Activated CD4-positive, alpha-beta memory T cell treated with anti-CD3 and anti-CD28 coated beads for 36 hours (primary cell): Measurements from ENCODE around the gene TNFAIP8. TPM values are rescaled to one million over a fixed set of nuclear protein-coding genes. Genes with fewer than 3 reads are reported as not detected.

ENCODE experiments used
- CTCF ChIA-PET: fragments of 350-600 bp; sonication (Branson Sonifier 250); formaldehyde crosslinking; loops from one replicate; lab custom pipeline; 2021; ENCODE audit warnings: antibody characterized with exemption, inconsistent platforms; lab: Charles Lee
- POLR2A ChIA-PET: fragments of 350-600 bp; sonication (Branson Sonifier 250); formaldehyde crosslinking; loops from one replicate; lab custom pipeline; 2021; ENCODE audit warnings: antibody characterized with exemption; lab: Charles Lee
- DNase-seq: peaks from one replicate; pipeline ENCODE4 v3.0.0-alpha.2; 2020
- H3K27ac Mint-ChIP-seq: one replicate; pipeline ENCODE4 v1.8.0; 2021; ENCODE audit warnings: mixed read lengths
- H3K27me3 Mint-ChIP-seq: one replicate; pipeline ENCODE4 v1.8.0; 2021; ENCODE audit warnings: mixed read lengths
- H3K36me3 Mint-ChIP-seq: one replicate; pipeline ENCODE4 v1.8.0; 2021; ENCODE audit warnings: mixed read lengths
- H3K4me1 Mint-ChIP-seq: one replicate; pipeline ENCODE4 v1.8.0; 2021; ENCODE audit warnings: low read depth, mixed read lengths
- H3K4me3 Mint-ChIP-seq: one replicate; pipeline ENCODE4 v1.8.0; 2021; ENCODE audit warnings: mild to moderate bottlenecking, mixed read lengths
- H3K9me3 Mint-ChIP-seq: one replicate; pipeline ENCODE4 v1.8.0; 2021; ENCODE audit warnings: mixed read lengths
- intact Hi-C: fragments of 100-400 bp; cut with micrococcal nuclease; formaldehyde crosslinking; loops from one replicate; pipeline ENCODE4 v1.15.1; 2023
- total RNA-seq, 2 experiments: library from RNA; stranded (reverse); gene quantifications; one replicate each; pipeline ENCODE4 v1.2.3, GENCODE V29; 2021

Gene TNFAIP8
- total RNA-seq, 2 experiments from 2014 or later = 153 to 159 TPM

DNA sequence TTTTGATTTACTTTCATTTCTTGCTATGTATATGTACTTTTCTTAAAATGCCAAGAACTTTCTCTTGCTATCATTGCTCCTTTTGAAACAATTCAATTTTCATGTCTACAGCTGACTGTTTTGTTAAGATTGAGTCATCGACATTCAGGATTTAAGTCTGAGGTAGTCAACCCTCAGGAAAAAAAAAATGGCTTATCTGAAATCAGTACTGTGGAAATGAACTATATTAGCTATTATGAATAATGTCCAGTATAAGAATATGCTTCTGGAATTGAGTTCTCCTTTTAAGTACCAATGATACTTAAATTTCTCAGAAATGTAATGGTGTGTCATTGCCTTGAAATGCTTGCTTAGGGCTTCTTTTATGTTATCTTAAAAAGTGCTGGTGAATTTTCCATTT, 37.9 kb downstream of the TNFAIP8 start:
- ChIA-PET POLR2A (interaction anchor here (0.6 to 1.3 kb wide), 10 partner anchors 13 to 126 kb away, joined by 3 to 7 read pairs (median 4); no protein-coding TSS in a partner anchor), CTCF (interaction anchor here (0.7 to 2.8 kb wide), 3 partner anchors 18 to 406 kb away, joined by 4 to 8 read pairs (median 6); partner anchors contain the start of gene DTWD2)
- Mint-ChIP-seq H3K4me1 (peaks cover 92% of the 10 kb centered on the region), H3K9me3 (no peaks in the 10 kb centered on the region), H3K27ac (peak overlapping the region; percentile 83), H3K27me3 (no peaks in the 10 kb centered on the region), H3K36me3 (peaks cover 65% of the 10 kb centered on the region), H3K4me3 (peak overlapping the region; percentile 41)
- DNase-seq = no peak
- intact Hi-C loops = loop anchor here (1.0 kb wide), 1 partner anchor 9 kb away; no protein-coding TSS in a partner anchor

DNA sequence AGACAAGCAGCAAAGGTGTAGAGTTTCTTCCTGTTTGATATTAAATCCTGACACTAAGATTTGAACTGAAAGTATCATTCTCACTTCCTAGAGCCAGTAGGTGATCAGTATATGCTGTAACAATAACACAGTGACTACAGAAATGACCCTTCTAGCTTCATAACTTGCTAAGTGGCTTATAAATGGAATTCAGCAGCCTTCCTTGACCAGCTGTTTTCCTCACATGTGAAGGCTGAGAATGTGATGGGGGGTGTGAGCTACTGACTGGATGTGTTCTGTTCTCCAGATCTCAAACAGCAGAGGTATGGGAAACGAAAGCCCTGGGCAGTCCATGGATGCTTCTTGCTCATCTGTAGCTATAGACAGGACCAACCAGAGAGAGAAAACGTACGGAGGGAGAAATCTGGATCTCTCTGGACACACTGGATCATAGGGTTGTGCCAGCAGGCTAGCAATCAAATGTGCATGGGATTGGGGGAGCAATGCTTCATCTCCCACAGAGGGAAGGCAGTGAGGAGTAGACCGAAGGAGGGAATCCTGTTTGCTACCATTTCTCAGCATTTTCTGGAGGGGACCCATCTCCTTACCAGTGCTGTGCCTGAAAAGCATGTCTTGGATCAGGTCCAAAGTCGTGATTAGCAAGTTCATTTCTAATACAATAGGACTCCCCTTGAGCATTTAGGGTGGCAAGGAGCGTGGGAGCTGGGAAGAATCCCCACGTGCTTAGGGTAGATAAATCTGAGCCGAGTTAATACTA, 39.4 kb downstream of the TNFAIP8 start:
- ChIA-PET CTCF (interaction anchor here (0.6 to 2.8 kb wide), 3 partner anchors 16 to 407 kb away, joined by 3 to 8 read pairs (median 6); partner anchors contain the start of gene DTWD2), POLR2A (interaction anchor here (0.9 to 1.7 kb wide), 8 partner anchors 14 to 317 kb away, joined by 3 to 5 read pairs (median 4); no protein-coding TSS in a partner anchor)
- no peak for DNase-seq
- H3K27ac Mint-ChIP-seq = peak overlapping the region; percentile 90
- no peaks in the 10 kb centered on the region for H3K27me3 Mint-ChIP-seq
- peak overlapping the region; percentile 43 for H3K4me3 Mint-ChIP-seq
- peaks cover 92% of the 10 kb centered on the region for H3K4me1 Mint-ChIP-seq
- H3K36me3 Mint-ChIP-seq = peaks cover 53% of the 10 kb centered on the region
- H3K9me3 Mint-ChIP-seq = no peaks in the 10 kb centered on the region
- intact Hi-C loops = no loop called here

- H3K27me3 Mint-ChIP-seq = no peaks in the 10 kb centered on the region
- intact Hi-C loops = loop anchor here (2.0 kb wide), 2 partner anchors 81 to 127 kb away; no protein-coding TSS in a partner anchor
- H3K4me1 Mint-ChIP-seq = peaks cover 90% of the 10 kb centered on the region
- H3K27ac Mint-ChIP-seq = peak overlapping the region; percentile 90
- peaks cover 49% of the 10 kb centered on the region for H3K36me3 Mint-ChIP-seq
- H3K4me3 Mint-ChIP-seq = peak overlapping the region; percentile 33
- POLR2A ChIA-PET = interaction anchor here (0.7 to 1.7 kb wide), 6 partner anchors 15 to 318 kb away, joined by 3 to 5 read pairs (median 3); partner anchors contain the start of gene TNFAIP8
- no peak for DNase-seq
- no peaks in the 10 kb centered on the region for H3K9me3 Mint-ChIP-seq
- CTCF ChIA-PET = no interaction called here
Observed at GRCh38 chr5:119396030-119396664, 40.3 kb downstream of the TNFAIP8 start.

- H3K36me3 Mint-ChIP-seq = peaks cover 39% of the 10 kb centered on the region
- CTCF ChIA-PET = interaction anchor here (1.3 to 6.2 kb wide), 3 partner anchors 15 to 410 kb away, joined by 3 to 49 read pairs (median 11); partner anchors contain the start of gene DTWD2
Observed at GRCh38 chr5:119397518-119398380, 41.9 kb downstream of the TNFAIP8 start.

GRCh38 chr5:119398727-119399466, 43.1 kb downstream of the TNFAIP8 start:
- Mint-ChIP-seq H3K4me3 (no peak overlapping the region), H3K27me3 (no peaks in the 10 kb centered on the region), H3K9me3 (no peaks in the 10 kb centered on the region), H3K4me1 (peaks cover 72% of the 10 kb centered on the region), H3K36me3 (peaks cover 28% of the 10 kb centered on the region), H3K27ac (peak overlapping the region; percentile 90)
- POLR2A ChIA-PET = interaction anchor here (1.1 to 1.6 kb wide), 2 partner anchors 55 to 124 kb away, joined by 4 read pairs; no protein-coding TSS in a partner anchor
- no peak for DNase-seq
- CTCF ChIA-PET = interaction anchor here (2.3 to 6.2 kb wide), 2 partner anchors 13 to 411 kb away, joined by 11 to 49 read pairs; partner anchors contain the start of gene DTWD2
- intact Hi-C loops = no loop called here

More at GRCh38 chr5:119397518-119398380, 41.9 kb downstream of the TNFAIP8 start:
- Mint-ChIP-seq H3K4me3 (peak overlapping the region; percentile 39), H3K9me3 (no peaks in the 10 kb centered on the region), H3K27me3 (no peaks in the 10 kb centered on the region), H3K4me1 (peaks cover 84% of the 10 kb centered on the region), H3K27ac (peak overlapping the region; percentile 90)
- intact Hi-C loops = loop anchor here (1.0 to 2.0 kb wide), 14 partner anchors 13 to 366 kb away; no protein-coding TSS in a partner anchor
- POLR2A ChIA-PET = interaction anchor here (1.1 to 1.6 kb wide), 2 partner anchors 54 to 123 kb away, joined by 4 read pairs; no protein-coding TSS in a partner anchor
- DNase-seq = peak; percentile 50

GRCh38 chr5:119400245-119400644, 44.4 kb downstream of the TNFAIP8 start:
- intact Hi-C loops = no loop called here
- CTCF ChIA-PET = interaction anchor here (1.0 to 6.2 kb wide), 4 partner anchors 12 to 412 kb away, joined by 3 to 49 read pairs (median 6); partner anchors contain the start of gene DTWD2
- peak; percentile 49 for DNase-seq
- Mint-ChIP-seq H3K36me3 (peaks cover 18% of the 10 kb centered on the region), H3K27me3 (no peaks in the 10 kb centered on the region), H3K4me1 (peaks cover 65% of the 10 kb centered on the region), H3K4me3 (no peak overlapping the region), H3K27ac (no peak overlapping the region), H3K9me3 (no peaks in the 10 kb centered on the region)
- POLR2A ChIA-PET = interaction anchor here (1.1 kb wide), 1 partner anchor 100 kb away, joined by 3 read pairs; no protein-coding TSS in a partner anchor

- no peak overlapping the region for H3K4me3 Mint-ChIP-seq
Observed at GRCh38 chr5:119402081-119402480, 46.3 kb downstream of the TNFAIP8 start.

GRCh38 chr5:119402555-119402954, 46.7 kb downstream of the TNFAIP8 start:
- intact Hi-C loops = no loop called here
- Mint-ChIP-seq H3K36me3 (peaks cover 2% of the 10 kb centered on the region), H3K27me3 (no peaks in the 10 kb centered on the region), H3K4me3 (no peak overlapping the region), H3K9me3 (no peaks in the 10 kb centered on the region), H3K27ac (no peak overlapping the region), H3K4me1 (peaks cover 44% of the 10 kb centered on the region)
- ChIA-PET CTCF (interaction anchor here (1.0 to 6.2 kb wide), 2 partner anchors 10 to 68 kb away, joined by 3 to 49 read pairs; no protein-coding TSS in a partner anchor), POLR2A (no interaction called here)
- DNase-seq = no peak

More at GRCh38 chr5:119402081-119402480, 46.3 kb downstream of the TNFAIP8 start:
- peaks cover 5% of the 10 kb centered on the region for H3K36me3 Mint-ChIP-seq
- H3K4me1 Mint-ChIP-seq = peaks cover 48% of the 10 kb centered on the region
- ChIA-PET POLR2A (no interaction called here), CTCF (interaction anchor here (1.0 to 6.2 kb wide), 3 partner anchors 10 to 134 kb away, joined by 3 to 49 read pairs (median 6); no protein-coding TSS in a partner anchor)
- no peaks in the 10 kb centered on the region for H3K27me3 Mint-ChIP-seq
- H3K9me3 Mint-ChIP-seq = no peaks in the 10 kb centered on the region
- no peak overlapping the region for H3K27ac Mint-ChIP-seq
- no peak for DNase-seq
- intact Hi-C loops = no loop called here

- no peaks in the 10 kb centered on the region for H3K27me3 Mint-ChIP-seq
- no peaks in the 10 kb centered on the region for H3K9me3 Mint-ChIP-seq
- POLR2A ChIA-PET = no interaction called here
- intact Hi-C loops = no loop called here
- no peaks in the 10 kb centered on the region for H3K36me3 Mint-ChIP-seq
- CTCF ChIA-PET = interaction anchor here (0.9 to 6.2 kb wide), 2 partner anchors 8 to 31 kb away, joined by 3 to 49 read pairs; no protein-coding TSS in a partner anchor
- H3K27ac Mint-ChIP-seq = no peak overlapping the region
- no peak overlapping the region for H3K4me3 Mint-ChIP-seq
- H3K4me1 Mint-ChIP-seq = peaks cover 31% of the 10 kb centered on the region
- no peak for DNase-seq
Observed at GRCh38 chr5:119404033-119404432, 48.2 kb downstream of the TNFAIP8 start.

- Mint-ChIP-seq H3K36me3 (no peaks in the 10 kb centered on the region), H3K27ac (no peak overlapping the region), H3K4me1 (peaks cover 30% of the 10 kb centered on the region), H3K4me3 (no peak overlapping the region), H3K27me3 (no peaks in the 10 kb centered on the region), H3K9me3 (no peaks in the 10 kb centered on the region)
- DNase-seq = no peak
- ChIA-PET POLR2A (no interaction called here), CTCF (interaction anchor here (2.6 kb wide), 1 partner anchor 418 kb away, joined by 8 read pairs; the partner anchor contains the start of gene DTWD2)
- intact Hi-C loops = no loop called here
Observed at GRCh38 chr5:119405419-119405818, 49.6 kb downstream of the TNFAIP8 start.
